Measurements from ENCODE around the gene AQP11. TPM values are rescaled to one million over a fixed set of nuclear protein-coding genes. Genes with fewer than 3 reads are reported as not detected.
A peak's percentile ranks its signal among the peaks of the same experiment; 100 is the strongest.
"Not testable (repeated sequence)": the region's sequence is repeated elsewhere in the genome, so short reads cannot be mapped to it uniquely, and the experiment has no call there.

The AQP11 gene, protein sequence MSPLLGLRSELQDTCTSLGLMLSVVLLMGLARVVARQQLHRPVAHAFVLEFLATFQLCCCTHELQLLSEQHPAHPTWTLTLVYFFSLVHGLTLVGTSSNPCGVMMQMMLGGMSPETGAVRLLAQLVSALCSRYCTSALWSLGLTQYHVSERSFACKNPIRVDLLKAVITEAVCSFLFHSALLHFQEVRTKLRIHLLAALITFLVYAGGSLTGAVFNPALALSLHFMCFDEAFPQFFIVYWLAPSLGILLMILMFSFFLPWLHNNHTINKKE
- total RNA-seq = 0.52 TPM

- peaks cover 8 to 20% (median 14%) of the 10 kb centered on the region in 3 donors for H3K4me1 ChIP-seq (ENCODE audit: control insufficient read depth in 3 of 3, insufficient read depth in 3 of 3, low read length in 3 of 3)
- H3K4me3 ChIP-seq (ENCODE audit: low read length in 3 of 3) = peak within 1 kb of the TSS; percentile 79 to 83 (median 82)
- peak within 1 kb of the TSS; percentile 51 for H3K27ac ChIP-seq (ENCODE audit: low read depth, low read length)
- no peaks in the 10 kb centered on the region for H3K9me3 ChIP-seq (ENCODE audit: control insufficient read depth in 3 of 3, low read length in 3 of 3)
- peak within 1 kb of the TSS; percentile 70 to 82 (median 80) for H3K9ac ChIP-seq (ENCODE audit: low read depth in 1 of 3, low read length in 3 of 3)
- H3K27me3 ChIP-seq (ENCODE audit: control insufficient read depth in 3 of 3, insufficient read depth in 3 of 3, low read length in 3 of 3) = no peaks in the 10 kb centered on the region
- no peaks in the 10 kb centered on the region for H3K36me3 ChIP-seq (ENCODE audit: control insufficient read depth in 3 of 3, insufficient read depth in 3 of 3, low read length in 3 of 3)
These were observed at the start of gene AQP11 for GRCh38 chr11:77589521-77590193. AQP11 (plus strand) TSS chr11:77589953; CDS start chr11:77589993, 40 bp downstream.

- no peaks in the 10 kb centered on the region for H3K4me1 ChIP-seq (ENCODE audit: control insufficient read depth in 3 of 3, insufficient read depth in 3 of 3, low read length in 3 of 3)
- H3K9me3 ChIP-seq (ENCODE audit: control insufficient read depth in 3 of 3, low read length in 3 of 3) = no peaks in the 10 kb centered on the region
These were observed 47.5 kb upstream of the AQP11 start for GRCh38 chr11:77542296-77542695.

DNA sequence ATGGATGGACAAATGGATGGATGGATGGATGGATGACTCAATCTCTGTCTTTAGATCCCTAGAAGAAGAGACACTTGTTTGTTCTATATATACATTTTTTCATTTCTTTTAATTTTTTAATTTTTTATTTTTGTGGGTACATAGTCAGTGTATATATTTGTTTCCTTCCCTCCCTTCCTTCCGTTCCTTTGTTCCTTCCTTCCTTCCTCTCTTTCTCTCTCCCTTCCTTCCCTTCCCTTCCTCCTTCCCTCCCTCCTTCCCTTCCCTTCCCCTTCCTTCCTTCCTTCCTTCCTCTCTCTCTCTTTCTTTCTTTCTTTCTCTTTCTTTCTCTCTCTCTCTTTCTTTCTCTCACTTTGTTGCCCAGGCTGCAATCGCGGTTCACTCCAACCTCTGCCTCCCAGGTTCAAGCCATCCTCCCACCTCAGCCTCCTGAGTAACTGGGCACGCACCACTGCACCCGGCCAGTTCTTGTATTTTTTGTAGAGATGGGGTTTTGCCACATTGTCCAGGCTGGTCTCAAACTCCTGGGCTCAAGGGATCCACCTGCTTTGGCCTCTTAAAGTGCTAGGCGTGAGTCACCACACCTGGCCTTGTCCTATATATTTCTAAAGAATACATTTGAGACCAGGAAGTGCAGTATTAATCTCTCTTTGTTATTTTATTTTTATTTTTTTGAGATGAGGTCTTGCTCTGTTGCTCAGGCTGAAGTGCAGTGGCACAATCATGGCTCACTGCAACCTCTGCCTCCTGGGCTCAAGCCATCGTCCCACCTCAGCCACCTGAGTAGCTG lies 42.5 kb upstream of the AQP11 start:
- Histone ChIP-seq H3K4me3 (ENCODE audit: low read length in 3 of 3) (no peak overlapping the region), H3K4me1 (ENCODE audit: control insufficient read depth in 3 of 3, insufficient read depth in 3 of 3, low read length in 3 of 3) (peaks cover 0 to 4% (median 0%) of the 10 kb centered on the region in 3 donors)

More at GRCh38 chr11:77542296-77542695, 47.5 kb upstream of the AQP11 start:
- Histone ChIP-seq H3K9ac (ENCODE audit: low read depth in 1 of 3, low read length in 3 of 3) (no peak overlapping the region), H3K36me3 (ENCODE audit: control insufficient read depth in 3 of 3, insufficient read depth in 3 of 3, low read length in 3 of 3) (no peaks in the 10 kb centered on the region), H3K27ac (ENCODE audit: low read depth, low read length) (no peak overlapping the region), H3K27me3 (ENCODE audit: control insufficient read depth in 3 of 3, insufficient read depth in 3 of 3, low read length in 3 of 3) (no peaks in the 10 kb centered on the region), H3K4me3 (ENCODE audit: low read length in 3 of 3) (no peak overlapping the region)

GRCh38 chr11:77547863-77548551 lies 41.7 kb upstream of the AQP11 start:
- H3K9ac ChIP-seq (ENCODE audit: low read depth in 1 of 3, low read length in 3 of 3) = no peak overlapping the region
- no peaks in the 10 kb centered on the region for H3K27me3 ChIP-seq (ENCODE audit: control insufficient read depth in 3 of 3, insufficient read depth in 3 of 3, low read length in 3 of 3)
- H3K9me3 ChIP-seq (ENCODE audit: control insufficient read depth in 3 of 3, low read length in 3 of 3) = no peaks in the 10 kb centered on the region
- no peaks in the 10 kb centered on the region for H3K36me3 ChIP-seq (ENCODE audit: control insufficient read depth in 3 of 3, insufficient read depth in 3 of 3, low read length in 3 of 3)
- H3K27ac ChIP-seq (ENCODE audit: low read depth, low read length) = no peak overlapping the region
- H3K4me1 ChIP-seq (ENCODE audit: control insufficient read depth in 3 of 3, insufficient read depth in 3 of 3, low read length in 3 of 3) = peaks cover 0 to 4% (median 0%) of the 10 kb centered on the region in 3 donors
- H3K4me3 ChIP-seq (ENCODE audit: low read length in 3 of 3) = no peak overlapping the region

More for the DNA sequence above, 42.5 kb upstream of the AQP11 start:
- H3K9ac ChIP-seq (ENCODE audit: low read depth in 1 of 3, low read length in 3 of 3) = no peak overlapping the region
- no peaks in the 10 kb centered on the region for H3K9me3 ChIP-seq (ENCODE audit: control insufficient read depth in 3 of 3, low read length in 3 of 3)
- no peaks in the 10 kb centered on the region for H3K36me3 ChIP-seq (ENCODE audit: control insufficient read depth in 3 of 3, insufficient read depth in 3 of 3, low read length in 3 of 3)
- no peaks in the 10 kb centered on the region for H3K27me3 ChIP-seq (ENCODE audit: control insufficient read depth in 3 of 3, insufficient read depth in 3 of 3, low read length in 3 of 3)
- H3K27ac ChIP-seq (ENCODE audit: low read depth, low read length) = no peak overlapping the region

- Histone ChIP-seq H3K4me1 (ENCODE audit: control insufficient read depth in 3 of 3, insufficient read depth in 3 of 3, low read length in 3 of 3) (peaks cover 0 to 4% (median 0%) of the 10 kb centered on the region in 3 donors), H3K27ac (ENCODE audit: low read depth, low read length) (no peak overlapping the region), H3K9ac (ENCODE audit: low read depth in 1 of 3, low read length in 3 of 3) (no peak overlapping the region), H3K9me3 (ENCODE audit: control insufficient read depth in 3 of 3, low read length in 3 of 3) (no peaks in the 10 kb centered on the region), H3K4me3 (ENCODE audit: low read length in 3 of 3) (no peak overlapping the region), H3K27me3 (ENCODE audit: control insufficient read depth in 3 of 3, insufficient read depth in 3 of 3, low read length in 3 of 3) (no peaks in the 10 kb centered on the region), H3K36me3 (ENCODE audit: control insufficient read depth in 3 of 3, insufficient read depth in 3 of 3, low read length in 3 of 3) (no peaks in the 10 kb centered on the region)
These were observed 41.0 kb upstream of the AQP11 start for GRCh38 chr11:77548552-77549445.

DNA sequence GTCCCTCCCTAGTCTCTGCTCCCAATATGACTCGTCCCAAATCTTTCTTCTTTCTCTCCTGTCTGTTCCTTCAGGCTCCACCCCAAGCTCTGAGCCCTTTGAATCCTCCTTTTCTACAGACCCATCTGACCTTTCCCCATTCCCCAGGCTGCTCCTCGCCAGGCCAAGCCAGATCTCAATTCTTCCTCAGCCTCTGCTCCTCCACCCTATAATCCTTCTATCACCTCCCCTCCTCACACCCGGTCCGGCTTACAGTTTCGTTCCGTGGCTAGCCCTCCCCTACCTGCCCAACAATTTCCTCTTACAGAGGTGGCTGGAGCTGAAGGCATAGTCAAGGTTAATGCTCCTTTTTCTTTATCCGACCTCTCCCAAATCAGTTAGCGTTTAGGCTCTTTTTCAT lies 38.3 kb upstream of the AQP11 start:
- H3K9me3 ChIP-seq (ENCODE audit: control insufficient read depth in 3 of 3, low read length in 3 of 3); H3K4me3 ChIP-seq (ENCODE audit: low read length in 3 of 3); H3K27me3 ChIP-seq (ENCODE audit: control insufficient read depth in 3 of 3, insufficient read depth in 3 of 3, low read length in 3 of 3); H3K27ac ChIP-seq (ENCODE audit: low read depth, low read length); H3K9ac ChIP-seq (ENCODE audit: low read depth in 1 of 3, low read length in 3 of 3); H3K4me1 ChIP-seq (ENCODE audit: control insufficient read depth in 3 of 3, insufficient read depth in 3 of 3, low read length in 3 of 3); H3K36me3 ChIP-seq (ENCODE audit: control insufficient read depth in 3 of 3, insufficient read depth in 3 of 3, low read length in 3 of 3): not testable (repeated sequence)

- H3K9me3 ChIP-seq (ENCODE audit: control insufficient read depth in 3 of 3, low read length in 3 of 3) = no peaks in the 10 kb centered on the region
- no peak overlapping the region for H3K4me3 ChIP-seq (ENCODE audit: low read length in 3 of 3)
- H3K9ac ChIP-seq (ENCODE audit: low read depth in 1 of 3, low read length in 3 of 3) = no peak overlapping the region
- no peaks in the 10 kb centered on the region for H3K36me3 ChIP-seq (ENCODE audit: control insufficient read depth in 3 of 3, insufficient read depth in 3 of 3, low read length in 3 of 3)
- no peak overlapping the region for H3K27ac ChIP-seq (ENCODE audit: low read depth, low read length)
- H3K27me3 ChIP-seq (ENCODE audit: control insufficient read depth in 3 of 3, insufficient read depth in 3 of 3, low read length in 3 of 3) = no peaks in the 10 kb centered on the region
- H3K4me1 ChIP-seq (ENCODE audit: control insufficient read depth in 3 of 3, insufficient read depth in 3 of 3, low read length in 3 of 3) = no peaks in the 10 kb centered on the region
These were observed 32.2 kb upstream of the AQP11 start for GRCh38 chr11:77557553-77557952.

GRCh38 chr11:77558380-77558779 lies 31.4 kb upstream of the AQP11 start:
- Histone ChIP-seq H3K27me3 (ENCODE audit: control insufficient read depth in 3 of 3, insufficient read depth in 3 of 3, low read length in 3 of 3) (no peaks in the 10 kb centered on the region), H3K4me3 (ENCODE audit: low read length in 3 of 3) (no peak overlapping the region), H3K36me3 (ENCODE audit: control insufficient read depth in 3 of 3, insufficient read depth in 3 of 3, low read length in 3 of 3) (no peaks in the 10 kb centered on the region), H3K9me3 (ENCODE audit: control insufficient read depth in 3 of 3, low read length in 3 of 3) (no peaks in the 10 kb centered on the region), H3K4me1 (ENCODE audit: control insufficient read depth in 3 of 3, insufficient read depth in 3 of 3, low read length in 3 of 3) (no peaks in the 10 kb centered on the region), H3K27ac (ENCODE audit: low read depth, low read length) (no peak overlapping the region), H3K9ac (ENCODE audit: low read depth in 1 of 3, low read length in 3 of 3) (no peak overlapping the region)
